Measurements from ENCODE around the gene UBA7. TPM values are rescaled to one million over a fixed set of nuclear protein-coding genes. Genes with fewer than 3 reads are reported as not detected.

UBA7 gene
- total and polyA plus RNA-seq, 2 donors (not counting 3 experiments of a cell fraction or from before 2014, with no cell fraction given), result 57.4 to 80.7 TPM

DNA sequence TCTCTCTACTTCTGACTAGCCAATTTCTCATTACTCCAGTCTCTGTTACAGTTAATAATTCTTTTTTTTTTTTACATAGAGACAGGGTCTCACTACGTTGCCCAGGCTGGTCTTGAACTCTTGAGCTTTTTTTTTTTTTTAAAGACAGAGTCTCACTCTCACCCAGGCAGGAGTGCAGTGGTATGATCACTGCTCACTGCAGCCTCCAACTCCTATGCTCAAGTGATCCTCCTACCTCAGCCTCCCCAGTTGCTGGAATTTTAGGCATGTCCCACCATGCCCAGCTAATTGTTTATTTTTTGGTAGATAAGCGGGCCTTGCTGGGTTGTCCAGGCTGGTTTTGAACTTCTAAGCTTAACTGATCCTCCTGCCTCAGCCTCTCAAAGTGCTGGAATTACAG is 41.0 kb downstream of the UBA7 start:
- Histone ChIP-seq H2AFZ (ENCODE audit: low read depth, low read length) (no peak overlapping the region), H3K27me3 (ENCODE audit: control insufficient read depth in 2 of 2, insufficient read depth in 2 of 2, low read length in 2 of 2) (no peaks in the 10 kb centered on the region), H3K9ac (replicated peaks; ENCODE audit: extremely low read depth, insufficient read depth, low read length) (no peak overlapping the region), H3K9me1 (replicated peaks; ENCODE audit: control insufficient read depth, extremely low read depth, insufficient read depth, low read length) (no peaks in the 10 kb centered on the region), H3K36me3 (ENCODE audit: control insufficient read depth in 2 of 2, extremely low read depth in 1 of 2, insufficient read depth in 2 of 2, low read length in 2 of 2) (no peaks in the 10 kb centered on the region), H3K79me2 (ENCODE audit: control insufficient read depth, insufficient read depth, low read length) (peaks cover 79% of the 10 kb centered on the region), H3K4me1 (ENCODE audit: control insufficient read depth, extremely low read depth, insufficient read depth, low read length) (peaks cover 2% of the 10 kb centered on the region), H4K20me1 (replicated peaks; ENCODE audit: control insufficient read depth, extremely low read depth, insufficient read depth, low read length) (peaks cover 9% of the 10 kb centered on the region), H3K4me3 (replicated peaks in 1 of 3; ENCODE audit: insufficient read depth in 1 of 3, low read depth in 1 of 3, low read length in 3 of 3) (no peak overlapping the region), H3K9me3 (replicated peaks; ENCODE audit: control insufficient read depth, insufficient read depth, low read length) (no peaks in the 10 kb centered on the region), H3K27ac (ENCODE audit: insufficient read depth, low read depth, low read length) (no peak overlapping the region), H3K4me2 (ENCODE audit: insufficient read depth, low read length) (no peak overlapping the region)
- TF ChIP-seq POLR2A (IDR thresholded peaks at IDR 0.05; ENCODE audit: low read depth, low read length) (no peak), JUN (IDR thresholded peaks at IDR 0.05; ENCODE audit: borderline replicate concordance, insufficient read depth, insufficient read length, low read depth) (no peak), MYC (IDR thresholded peaks at IDR 0.05; ENCODE audit: low read depth, low read length) (no peak), GATA2 (IDR thresholded peaks at IDR 0.05; ENCODE audit: insufficient read depth, insufficient read length, low read depth, low read length) (no peak), FOS (IDR thresholded peaks at IDR 0.05; ENCODE audit: borderline replicate concordance, insufficient read depth, low read length) (no peak), EZH2 (IDR thresholded peaks at IDR 0.05; ENCODE audit: borderline replicate concordance, low read depth, low read length, severe bottlenecking) (no peak), POLR2AphosphoS5 (IDR thresholded peaks at IDR 0.05; ENCODE audit: insufficient read depth, low read depth, low read length) (no peak)
- TF ChIP-seq, protein P1, sequence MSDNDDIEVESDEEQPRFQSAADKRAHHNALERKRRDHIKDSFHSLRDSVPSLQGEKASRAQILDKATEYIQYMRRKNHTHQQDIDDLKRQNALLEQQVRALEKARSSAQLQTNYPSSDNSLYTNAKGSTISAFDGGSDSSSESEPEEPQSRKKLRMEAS (IDR thresholded peaks at IDR 0.05; ENCODE audit: insufficient read depth, insufficient read length), result no peak
- TF ChIP-seq, protein P2, sequence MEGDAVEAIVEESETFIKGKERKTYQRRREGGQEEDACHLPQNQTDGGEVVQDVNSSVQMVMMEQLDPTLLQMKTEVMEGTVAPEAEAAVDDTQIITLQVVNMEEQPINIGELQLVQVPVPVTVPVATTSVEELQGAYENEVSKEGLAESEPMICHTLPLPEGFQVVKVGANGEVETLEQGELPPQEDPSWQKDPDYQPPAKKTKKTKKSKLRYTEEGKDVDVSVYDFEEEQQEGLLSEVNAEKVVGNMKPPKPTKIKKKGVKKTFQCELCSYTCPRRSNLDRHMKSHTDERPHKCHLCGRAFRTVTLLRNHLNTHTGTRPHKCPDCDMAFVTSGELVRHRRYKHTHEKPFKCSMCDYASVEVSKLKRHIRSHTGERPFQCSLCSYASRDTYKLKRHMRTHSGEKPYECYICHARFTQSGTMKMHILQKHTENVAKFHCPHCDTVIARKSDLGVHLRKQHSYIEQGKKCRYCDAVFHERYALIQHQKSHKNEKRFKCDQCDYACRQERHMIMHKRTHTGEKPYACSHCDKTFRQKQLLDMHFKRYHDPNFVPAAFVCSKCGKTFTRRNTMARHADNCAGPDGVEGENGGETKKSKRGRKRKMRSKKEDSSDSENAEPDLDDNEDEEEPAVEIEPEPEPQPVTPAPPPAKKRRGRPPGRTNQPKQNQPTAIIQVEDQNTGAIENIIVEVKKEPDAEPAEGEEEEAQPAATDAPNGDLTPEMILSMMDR (IDR thresholded peaks at IDR 0.05; ENCODE audit: extremely low read depth in 1 of 2, insufficient read depth in 1 of 2, low read depth in 1 of 2, low read length in 2 of 2), result no peak
- FAIRE-seq (no peak), DNase-seq (ENCODE audit: low read depth, low spot score) (no peak)
- ChIA-PET CTCF (no interaction called here), POLR2A (interaction anchor here (0.7 kb wide), 1 partner anchor 24 kb away, joined by 3 read pairs; no protein-coding TSS in a partner anchor)
- intact Hi-C loops (cut with micrococcal nuclease) (no loop called here), dilution Hi-C loops (cut with MboI; ENCODE audit: extremely low pct_ligation_motif_present, low sequenced_read_pairs) (no loop called here)
- no TSS peak for BruUV-seq (replicated peaks)
